HG03521 (cell line): ENCODE data around the gene VPS18.

ENCODE experiments used
- ATAC-seq: cut with Tn5 transposase; IDR thresholded peaks from one replicate; pipeline ENCODE4 v1.9.1; 2021; ENCODE audit warnings: mild to moderate bottlenecking, moderate library complexity; ENCODE audit not compliant: unreplicated experiment

The VPS18 gene

GRCh38 chr15:40900256-40901052 lies 6.2 kb downstream of the VPS18 start:
- ATAC-seq: no peak

- ATAC-seq: no peak
Measured at GRCh38 chr15:40901053-40901443, 6.8 kb downstream of the VPS18 start.

GRCh38 chr15:40902605-40903561 lies 8.6 kb downstream of the VPS18 start:
- ATAC-seq: no peak

- no peak for ATAC-seq
Measured at GRCh38 chr15:40904552-40905201, 10.4 kb downstream of the VPS18 start.

GRCh38 chr15:40906091-40906990 lies 12.1 kb downstream of the VPS18 start:
- peak; percentile 52 for ATAC-seq

GRCh38 chr15:40906991-40907802 lies 12.9 kb downstream of the VPS18 start:
- ATAC-seq: no peak

- no peak for ATAC-seq
Measured at GRCh38 chr15:40908095-40908494, 13.8 kb downstream of the VPS18 start.

- no peak for ATAC-seq
Measured at GRCh38 chr15:40909662-40910630, 15.7 kb downstream of the VPS18 start.

- no peak for ATAC-seq
Measured at GRCh38 chr15:40911141-40911540, 16.9 kb downstream of the VPS18 start.

- no peak for ATAC-seq
Measured at GRCh38 chr15:40911693-40912092, 17.4 kb downstream of the VPS18 start.

- ATAC-seq: no peak
Measured at GRCh38 chr15:40912478-40912877, 18.2 kb downstream of the VPS18 start.

GRCh38 chr15:40914013-40914412 lies 19.8 kb downstream of the VPS18 start:
- ATAC-seq: no peak

GRCh38 chr15:40914486-40914885 lies 20.2 kb downstream of the VPS18 start:
- no peak for ATAC-seq

GRCh38 chr15:40915116-40915661 lies 20.9 kb downstream of the VPS18 start:
- ATAC-seq: no peak

GRCh38 chr15:40915679-40916078 lies 21.4 kb downstream of the VPS18 start:
- ATAC-seq: no peak

- no peak for ATAC-seq
Measured at GRCh38 chr15:40917585-40917984, 23.3 kb downstream of the VPS18 start.

GRCh38 chr15:40918146-40918798 lies 24.0 kb downstream of the VPS18 start:
- no peak for ATAC-seq
